ENCODE data around the gene LCNL1.

GRCh38 chr9:136995772-136996311, 13.0 kb downstream of the LCNL1 start:
- TF ChIP-seq POLR2AphosphoS5 (IDR thresholded peaks at IDR 0.05; ENCODE audit: low read depth, low read length) (no peak), SIN3A (IDR thresholded peaks at IDR 0.05; ENCODE audit: borderline replicate concordance, insufficient read depth, low read depth, low read length) (no peak)
- TF ChIP-seq, protein P1, sequence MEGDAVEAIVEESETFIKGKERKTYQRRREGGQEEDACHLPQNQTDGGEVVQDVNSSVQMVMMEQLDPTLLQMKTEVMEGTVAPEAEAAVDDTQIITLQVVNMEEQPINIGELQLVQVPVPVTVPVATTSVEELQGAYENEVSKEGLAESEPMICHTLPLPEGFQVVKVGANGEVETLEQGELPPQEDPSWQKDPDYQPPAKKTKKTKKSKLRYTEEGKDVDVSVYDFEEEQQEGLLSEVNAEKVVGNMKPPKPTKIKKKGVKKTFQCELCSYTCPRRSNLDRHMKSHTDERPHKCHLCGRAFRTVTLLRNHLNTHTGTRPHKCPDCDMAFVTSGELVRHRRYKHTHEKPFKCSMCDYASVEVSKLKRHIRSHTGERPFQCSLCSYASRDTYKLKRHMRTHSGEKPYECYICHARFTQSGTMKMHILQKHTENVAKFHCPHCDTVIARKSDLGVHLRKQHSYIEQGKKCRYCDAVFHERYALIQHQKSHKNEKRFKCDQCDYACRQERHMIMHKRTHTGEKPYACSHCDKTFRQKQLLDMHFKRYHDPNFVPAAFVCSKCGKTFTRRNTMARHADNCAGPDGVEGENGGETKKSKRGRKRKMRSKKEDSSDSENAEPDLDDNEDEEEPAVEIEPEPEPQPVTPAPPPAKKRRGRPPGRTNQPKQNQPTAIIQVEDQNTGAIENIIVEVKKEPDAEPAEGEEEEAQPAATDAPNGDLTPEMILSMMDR (IDR thresholded peaks at IDR 0.05) = no peak

Measured in Panc1 (cell line).